HG03060 (cell line): ENCODE results near the gene MSRB3.
"Not testable (repeated sequence)": the region's sequence is repeated elsewhere in the genome, so short reads cannot be mapped to it uniquely, and the experiment has no call there.

Experiments
- ATAC-seq: cut with Tn5 transposase; IDR thresholded peaks from one replicate; pipeline ENCODE4 v1.9.1; 2021; ENCODE audit warnings: low read depth, moderate number of reproducible peaks; ENCODE audit not compliant: unreplicated experiment

Gene MSRB3

GRCh38 chr12:65446901-65447300, 168.4 kb downstream of the MSRB3 start:
- ATAC-seq = no peak

GRCh38 chr12:65449400-65449799, 170.9 kb downstream of the MSRB3 start:
- ATAC-seq = no peak

GRCh38 chr12:65450625-65451024, 172.1 kb downstream of the MSRB3 start:
- no peak for ATAC-seq

- ATAC-seq = no peak
Measured at GRCh38 chr12:65454115-65454787, 175.8 kb downstream of the MSRB3 start.

GRCh38 chr12:65457341-65457740, 178.9 kb downstream of the MSRB3 start:
- ATAC-seq = not testable (repeated sequence)

GRCh38 chr12:65458718-65459117, 180.2 kb downstream of the MSRB3 start:
- ATAC-seq = no peak

GRCh38 chr12:65459545-65459944, 181.1 kb downstream of the MSRB3 start:
- no peak for ATAC-seq

GRCh38 chr12:65460063-65460462, 181.6 kb downstream of the MSRB3 start:
- no peak for ATAC-seq

- no peak for ATAC-seq
Measured at GRCh38 chr12:65461017-65461416, 182.5 kb downstream of the MSRB3 start.

GRCh38 chr12:65462484-65462883, 184.0 kb downstream of the MSRB3 start:
- ATAC-seq = no peak

- no peak for ATAC-seq
Measured at GRCh38 chr12:65463082-65463481, 184.6 kb downstream of the MSRB3 start.

GRCh38 chr12:65463611-65464010, 185.1 kb downstream of the MSRB3 start:
- no peak for ATAC-seq

GRCh38 chr12:65464930-65465329, 186.4 kb downstream of the MSRB3 start:
- no peak for ATAC-seq

- no peak for ATAC-seq
Measured at GRCh38 chr12:65465766-65466547, 187.5 kb downstream of the MSRB3 start.

GRCh38 chr12:65466911-65467310, 188.4 kb downstream of the MSRB3 start:
- no peak for ATAC-seq

GRCh38 chr12:65470256-65470655, 191.8 kb downstream of the MSRB3 start:
- ATAC-seq = no peak

- no peak for ATAC-seq
Measured at GRCh38 chr12:65472079-65472478, 193.6 kb downstream of the MSRB3 start.

- ATAC-seq = no peak
Measured at GRCh38 chr12:65474831-65475230, 196.3 kb downstream of the MSRB3 start.

- ATAC-seq = no peak
Measured at GRCh38 chr12:65477721-65478120, 199.2 kb downstream of the MSRB3 start.

GRCh38 chr12:65483891-65484516, 205.5 kb downstream of the MSRB3 start:
- not testable (repeated sequence) for ATAC-seq

GRCh38 chr12:65488197-65488596, 209.7 kb downstream of the MSRB3 start:
- ATAC-seq = no peak

- no peak for ATAC-seq
Measured at GRCh38 chr12:65490250-65490649, 211.8 kb downstream of the MSRB3 start.
